NCI-H446 (cell line): ENCODE results near the gene IQCN.
A peak's percentile ranks its signal among the peaks of the same experiment; 100 is the strongest.

Source experiments
- DNase-seq, 2 experiments: peaks; one replicate each; lab custom pipeline; 2025; lab: John Stamatoyannopoulos, UW

IQCN gene

DNA sequence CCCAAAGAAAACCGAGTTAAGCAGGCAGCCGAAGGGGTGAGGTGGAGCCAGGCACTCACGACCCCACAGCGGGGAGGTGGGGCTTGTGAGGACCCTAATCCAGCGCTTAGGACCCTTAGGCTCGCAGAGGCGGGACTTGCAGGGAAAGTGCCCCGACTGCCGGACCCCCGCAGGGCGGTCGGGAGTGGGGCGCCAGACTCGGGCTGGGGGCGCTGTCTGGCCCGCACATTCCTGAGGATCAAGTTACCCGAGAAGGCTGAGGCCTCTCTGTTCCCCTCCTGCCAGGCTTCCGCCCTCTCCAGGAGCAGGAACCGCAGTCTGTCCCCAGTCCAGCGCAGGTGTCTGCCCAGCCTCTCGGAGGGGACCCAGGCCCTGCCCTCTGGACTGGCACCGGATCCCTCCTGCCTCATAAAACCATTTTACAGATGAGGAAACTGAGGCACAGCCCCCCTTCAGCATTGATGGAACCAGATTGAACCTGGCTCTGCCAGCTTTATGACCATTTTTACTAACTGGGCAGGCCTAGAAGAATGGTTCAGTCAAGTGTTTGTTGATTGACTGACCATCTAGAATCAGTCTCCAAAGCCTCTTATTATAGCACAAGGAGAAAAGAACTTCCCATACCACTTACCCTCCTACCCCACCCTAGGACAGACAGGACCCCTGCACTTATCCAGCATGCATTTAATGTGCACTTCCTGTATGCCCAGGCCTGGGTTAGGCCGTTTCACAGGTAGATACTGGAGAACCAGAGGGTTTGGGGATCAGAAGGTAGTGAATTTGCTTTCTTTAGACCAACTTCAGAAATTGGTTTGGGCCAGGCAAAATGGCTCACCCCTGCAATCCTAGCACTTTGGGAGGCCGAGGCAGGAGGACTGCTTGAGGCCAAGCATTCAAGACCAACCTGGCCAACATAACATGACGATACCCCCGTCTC is 13.9 kb upstream of the IQCN start:
- no peak for DNase-seq

DNA sequence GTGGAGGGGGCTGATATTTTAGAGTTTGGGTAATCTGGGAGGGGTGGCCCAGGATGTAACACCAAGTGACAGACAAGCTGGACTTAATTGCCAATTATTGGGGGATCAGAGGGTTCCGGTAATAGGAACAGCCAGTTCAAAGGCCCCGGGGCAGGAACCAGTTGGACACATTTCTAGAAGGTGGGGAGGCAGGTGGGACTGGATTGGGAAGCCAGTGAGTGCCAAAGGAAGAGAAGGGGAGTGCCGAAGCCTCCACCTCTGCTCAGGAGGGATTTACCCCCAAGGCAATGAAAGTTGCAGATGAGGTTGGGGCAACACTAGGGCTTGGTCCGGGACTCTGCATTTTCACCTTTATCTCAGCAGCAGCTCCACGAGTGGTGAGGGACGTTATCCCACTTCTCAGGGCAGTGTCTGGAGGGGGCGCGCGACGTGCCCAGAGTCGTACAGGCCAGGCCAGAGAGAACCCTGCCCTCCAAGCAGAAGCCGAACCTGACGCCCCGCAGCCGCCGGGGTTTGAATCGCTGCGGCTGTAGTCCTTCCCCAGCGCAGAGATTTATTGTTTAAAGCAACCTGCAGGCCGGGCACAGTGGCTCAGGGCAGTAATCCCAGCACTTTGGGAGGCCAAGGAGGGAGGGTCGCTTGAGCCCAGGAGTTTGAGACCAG is 12.9 kb upstream of the IQCN start:
- no peak for DNase-seq

DNA sequence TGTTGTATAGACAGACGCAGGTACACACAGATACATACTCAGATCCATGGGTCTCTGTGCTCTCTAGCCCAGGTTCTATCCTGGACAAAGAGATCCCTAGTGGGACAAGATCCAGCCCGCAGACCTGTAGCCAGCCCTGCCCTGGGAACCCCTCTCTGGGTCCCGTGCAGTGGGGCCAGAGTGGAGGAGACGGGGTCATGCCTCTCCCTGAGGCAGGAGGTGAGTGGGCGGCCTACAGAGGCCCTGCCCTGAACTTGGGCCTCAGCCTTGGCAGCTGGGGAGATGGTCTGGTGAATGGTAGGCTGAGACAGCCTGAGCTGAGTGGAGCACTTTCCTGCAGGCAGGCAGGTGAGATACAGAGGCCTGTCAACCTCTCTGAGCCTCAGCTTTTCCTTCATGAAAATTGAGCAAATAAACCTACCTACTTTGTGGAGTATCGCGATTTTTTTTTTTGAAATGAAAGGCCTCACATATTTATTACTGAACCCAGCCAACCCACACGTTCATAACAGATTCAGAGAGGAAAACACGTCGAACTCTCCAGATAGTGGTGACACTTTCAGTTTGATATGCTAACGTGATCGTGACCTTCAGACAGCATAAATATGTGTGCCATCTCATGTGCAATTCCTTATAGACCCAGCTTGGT is 10.6 kb upstream of the IQCN start:
- DNase-seq, result no peak

DNA sequence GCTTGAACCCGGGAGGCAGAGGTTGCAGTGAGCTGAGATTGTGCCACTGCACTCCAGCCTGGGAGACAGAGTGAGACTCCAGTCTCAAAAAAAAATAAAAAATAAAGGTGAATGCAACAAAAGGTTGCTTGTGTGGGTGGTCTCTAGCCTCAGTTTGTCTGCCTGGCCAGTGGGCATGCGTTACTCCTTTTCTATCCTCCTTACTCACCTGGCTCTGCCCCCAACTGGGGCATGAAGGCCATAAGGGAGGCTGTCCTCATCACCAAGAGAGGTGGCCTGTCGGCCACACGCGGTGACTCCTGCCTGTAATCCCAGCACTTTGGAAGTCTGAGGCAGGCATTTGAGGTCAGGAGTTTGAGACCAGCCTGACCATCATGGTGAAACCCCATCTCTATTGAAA is 9.1 kb upstream of the IQCN start:
- no peak for DNase-seq

DNA sequence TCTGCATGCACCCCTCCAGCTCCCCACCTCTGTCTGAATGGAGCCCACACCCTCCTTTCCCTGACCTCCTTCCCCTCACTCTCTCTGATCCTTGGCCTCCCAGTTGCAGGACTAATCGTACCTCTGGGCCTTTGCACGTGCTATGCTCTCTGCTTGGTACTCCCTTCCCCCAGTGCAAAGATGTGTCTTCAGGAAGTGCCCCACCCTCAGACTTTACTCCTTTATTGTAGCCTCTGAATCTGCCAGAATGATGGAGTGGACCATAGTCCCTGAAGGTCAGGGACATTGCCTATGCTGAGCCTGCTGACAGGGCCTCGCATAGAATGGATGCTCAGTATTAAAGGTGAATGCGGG is 8.5 kb upstream of the IQCN start:
- DNase-seq, result no peak

DNA sequence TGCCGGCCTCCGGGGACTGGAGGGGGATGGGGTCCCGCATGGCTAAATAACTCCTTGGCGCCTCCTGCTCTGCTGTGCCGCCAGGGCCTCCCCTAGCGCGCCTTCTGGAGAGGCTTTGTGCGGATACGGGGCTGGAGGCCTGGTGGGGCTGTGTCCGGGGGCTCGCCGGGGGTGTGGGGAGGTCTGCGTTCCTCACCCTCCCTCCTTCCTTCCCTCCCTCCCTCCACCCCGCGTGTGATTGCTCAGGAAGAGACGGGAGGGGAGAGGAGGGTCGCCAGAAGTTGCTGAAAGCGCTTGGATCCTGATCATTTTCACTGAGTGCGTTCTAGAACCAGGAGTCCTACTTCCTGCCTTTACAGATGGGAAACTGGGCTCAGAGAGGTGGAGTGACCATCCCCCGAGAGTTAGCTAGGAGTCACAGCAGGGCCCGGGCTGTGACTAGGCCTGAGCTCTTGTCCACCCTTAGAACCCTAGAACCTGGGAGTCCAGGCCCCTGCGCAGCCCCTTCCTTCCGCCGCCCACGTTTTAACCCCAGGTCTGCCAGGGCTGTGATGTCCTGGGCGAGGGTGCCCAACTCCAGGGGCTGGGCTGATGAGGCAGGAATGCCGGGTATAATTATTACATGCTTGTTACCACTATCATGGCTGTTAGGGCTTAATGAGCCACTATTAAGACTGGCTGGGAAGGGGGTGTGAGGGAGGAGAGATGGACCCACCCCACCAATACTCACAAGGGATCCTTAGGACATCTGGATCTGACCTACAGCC is 8.0 kb upstream of the IQCN start:
- no peak for DNase-seq

DNA sequence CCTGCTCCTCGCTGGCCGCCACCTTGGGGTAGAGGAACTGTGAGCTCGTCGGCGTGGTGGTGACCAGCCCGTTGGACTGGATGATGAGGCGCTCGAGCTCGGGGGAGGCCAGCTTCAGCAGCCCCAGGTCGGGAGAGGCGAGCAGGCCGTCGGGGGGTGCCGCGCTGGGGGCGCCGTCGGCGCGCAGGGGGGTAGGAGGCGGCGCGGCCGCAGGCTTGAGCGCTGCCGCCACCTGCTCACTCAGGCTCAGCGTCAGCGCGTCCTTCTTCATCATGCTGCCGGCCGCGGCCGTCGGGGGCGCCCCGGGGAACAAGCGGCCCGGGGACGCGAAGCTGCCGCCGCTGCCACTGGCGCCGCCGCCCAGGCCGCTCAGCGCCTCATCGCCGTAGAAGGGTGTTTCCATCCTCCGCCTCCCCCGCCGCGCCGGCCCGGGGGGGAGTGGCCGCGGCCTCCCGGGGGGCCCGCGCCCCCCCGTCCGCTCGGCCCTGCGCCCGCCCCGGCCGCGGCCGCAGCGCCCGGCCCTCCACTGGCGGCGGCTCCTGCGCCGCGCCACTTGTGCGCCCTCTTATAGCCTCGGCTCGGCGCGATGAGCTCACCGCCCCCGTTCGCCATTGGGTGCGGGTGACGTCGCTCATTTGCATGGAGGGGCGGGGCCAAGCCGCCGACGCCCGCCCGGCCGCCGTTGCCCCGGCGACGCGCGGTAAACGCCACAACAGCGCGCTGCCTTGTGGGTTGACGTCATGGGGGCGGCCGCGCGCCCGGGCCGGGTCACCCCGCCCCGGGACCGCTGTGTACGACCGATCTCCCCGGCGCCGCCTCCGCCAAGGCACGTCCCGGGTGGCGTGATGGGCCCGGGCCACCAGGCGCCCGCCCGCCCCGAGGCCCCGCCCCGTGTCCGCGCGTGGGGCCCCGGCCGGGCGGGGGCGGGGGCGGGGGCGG is 7.1 kb upstream of the IQCN start, which contains the start of gene JUND:
Gene JUND, minus strand, starts transcription at position 541 of the 939 bp plus-strand sequence. Its CDS starts 138 bp downstream, at position 403.
- peak; percentile 96 to 99 for DNase-seq

DNA sequence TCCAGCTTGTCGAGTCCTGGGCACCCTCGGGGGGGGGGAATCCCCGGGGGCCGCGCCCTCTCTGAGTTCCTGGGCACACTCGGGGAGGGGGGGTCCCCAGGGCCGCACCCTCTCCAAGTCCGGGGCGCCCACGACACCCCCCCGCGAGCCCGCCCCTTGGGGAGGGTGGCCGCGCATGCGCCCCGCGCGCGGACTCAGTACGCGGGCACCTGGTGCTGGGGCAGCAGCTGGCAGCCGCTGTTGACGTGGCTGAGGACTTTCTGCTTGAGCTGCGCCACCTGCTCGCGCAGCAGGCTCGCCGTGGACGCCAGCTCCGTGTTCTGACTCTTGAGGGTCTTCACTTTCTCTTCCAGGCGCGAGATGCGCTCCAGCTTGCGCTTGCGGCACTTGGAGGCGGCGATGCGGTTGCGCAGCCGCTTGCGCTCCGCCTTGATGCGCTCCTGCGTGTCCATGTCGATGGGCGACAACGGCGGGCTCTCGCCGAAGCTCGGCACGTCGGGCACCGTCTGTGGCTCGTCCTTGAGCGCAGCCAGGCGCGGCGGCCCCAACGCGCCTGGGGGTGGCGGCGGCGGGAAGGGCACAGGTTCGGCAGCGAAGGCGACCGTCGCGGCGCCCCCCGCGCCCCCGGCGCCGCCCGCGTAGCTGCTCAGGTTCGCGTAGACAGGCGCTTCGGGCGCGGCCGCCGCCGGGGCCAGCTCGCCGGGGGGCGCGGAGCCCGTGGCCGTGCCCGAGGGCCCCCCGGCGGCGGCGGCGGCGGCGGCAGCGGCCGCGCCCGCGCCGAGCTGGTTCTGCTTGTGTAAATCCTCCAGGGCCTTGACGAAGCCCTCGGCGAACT is 6.2 kb upstream of the IQCN start:
- DNase-seq, result peak; percentile 53 to 95

DNA sequence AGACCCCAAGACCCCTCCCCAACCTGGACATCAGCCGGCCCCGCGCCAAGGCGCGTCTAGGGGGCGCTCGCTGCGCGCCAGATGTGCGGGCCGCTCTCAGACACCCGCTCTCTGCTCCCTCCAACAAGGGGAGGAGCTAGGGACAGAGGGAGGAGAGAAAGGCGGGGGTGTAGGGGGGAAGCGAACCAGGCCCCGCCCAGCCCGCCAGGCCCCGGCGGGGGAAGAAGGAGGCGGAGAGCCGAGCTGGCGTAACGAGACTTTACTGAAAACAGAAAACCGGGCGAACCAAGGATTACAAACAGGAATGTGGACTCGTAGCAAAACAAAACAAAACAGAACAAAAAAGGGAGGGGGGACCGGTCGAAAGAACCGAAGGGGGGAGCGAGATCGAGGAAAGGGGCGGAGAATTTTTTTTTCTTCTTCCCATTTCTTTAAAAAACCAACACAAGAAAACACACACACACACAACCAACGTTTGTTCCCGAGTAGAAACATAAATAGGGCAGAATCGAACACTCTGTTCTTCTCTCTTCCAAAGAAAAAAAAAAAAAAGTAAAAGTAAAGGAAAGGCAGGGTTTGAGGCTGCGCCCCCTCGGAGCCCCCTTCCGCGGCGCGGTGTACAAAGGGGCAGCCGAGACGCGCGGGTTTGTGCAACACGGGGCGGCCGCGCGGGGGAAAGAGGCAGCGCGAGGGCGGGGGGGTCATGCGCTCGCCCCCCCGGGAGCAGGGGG is 5.4 kb upstream of the IQCN start:
- peak; percentile 90 to 95 for DNase-seq

DNA sequence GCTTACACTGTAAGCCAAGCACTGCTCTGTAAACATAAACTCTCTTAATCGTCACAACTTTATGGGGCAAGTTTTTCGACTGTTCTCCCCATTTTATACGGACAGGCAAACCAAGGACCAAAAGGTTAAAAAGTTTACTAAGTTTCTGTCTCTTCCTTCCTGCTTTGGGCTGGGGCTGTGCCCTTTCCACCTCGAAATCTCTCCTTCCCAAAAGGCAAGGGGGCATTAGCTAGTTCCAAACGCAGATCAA is 4.9 kb upstream of the IQCN start:
- DNase-seq, result no peak

DNA sequence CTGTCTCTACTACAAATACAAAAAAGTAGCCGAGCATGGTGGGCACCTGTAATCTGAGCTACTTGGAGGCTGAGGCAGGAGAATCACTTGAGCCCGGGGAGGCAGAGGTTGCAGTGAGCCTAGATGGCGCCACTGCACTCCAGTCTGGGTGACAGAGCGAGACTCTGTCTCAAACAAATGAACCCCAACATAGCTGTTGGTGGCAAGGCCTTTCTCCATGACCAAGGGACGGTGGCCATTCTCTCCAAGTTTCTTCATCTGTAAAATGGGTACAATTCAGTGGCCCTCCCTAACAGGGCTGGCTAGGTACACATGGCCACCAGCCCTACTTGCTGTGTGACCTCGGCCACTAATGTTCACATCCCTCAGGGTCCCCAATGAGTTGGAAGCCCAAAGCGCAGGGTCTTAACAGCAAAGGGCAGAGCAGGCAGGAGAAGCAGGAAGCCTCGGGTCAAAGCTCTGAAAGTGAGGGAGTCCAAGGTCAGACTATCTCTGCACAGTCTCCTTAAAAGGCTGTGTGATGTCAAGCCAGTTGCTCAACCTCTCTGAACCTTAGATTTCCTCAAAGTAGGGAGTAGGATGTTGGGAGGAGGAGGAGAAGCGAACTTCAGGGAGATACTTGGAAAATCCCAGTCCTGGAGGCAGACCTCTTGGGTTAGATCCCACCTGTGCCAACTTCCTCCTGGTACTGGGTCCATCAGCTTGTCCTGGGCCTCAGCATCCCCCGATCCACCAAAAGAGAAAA is 4.4 kb upstream of the IQCN start:
- DNase-seq, result no peak

DNA sequence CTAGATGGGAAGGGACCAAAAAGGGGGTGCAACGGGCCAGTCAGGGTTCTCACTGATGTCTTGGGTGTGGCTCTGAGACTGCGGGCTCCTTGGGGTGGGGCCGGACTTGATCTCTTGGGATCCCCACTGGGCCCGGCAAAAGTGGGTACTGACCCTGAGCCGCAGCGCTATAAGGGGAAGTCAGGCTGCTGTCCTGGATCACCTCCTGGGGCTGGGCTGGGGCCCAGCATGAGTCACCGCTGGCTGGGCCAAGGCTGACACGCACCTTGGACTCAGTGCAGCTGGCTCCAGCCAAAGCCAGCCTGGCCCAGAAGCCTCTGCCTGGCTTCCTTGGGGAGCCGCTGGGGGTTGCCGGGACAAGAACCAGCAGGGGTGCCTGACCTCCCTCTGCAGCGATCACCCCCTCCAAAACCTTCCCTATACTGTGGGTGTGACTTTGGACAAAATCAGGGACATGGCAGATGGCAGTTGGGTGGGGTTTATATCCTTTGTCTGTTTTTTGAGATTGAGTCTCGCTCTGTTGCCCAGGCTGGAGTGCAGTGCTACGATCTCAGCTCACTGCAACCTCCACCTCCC is 617 bp upstream of the IQCN start:
- peak; percentile 82 to 93 for DNase-seq

DNA sequence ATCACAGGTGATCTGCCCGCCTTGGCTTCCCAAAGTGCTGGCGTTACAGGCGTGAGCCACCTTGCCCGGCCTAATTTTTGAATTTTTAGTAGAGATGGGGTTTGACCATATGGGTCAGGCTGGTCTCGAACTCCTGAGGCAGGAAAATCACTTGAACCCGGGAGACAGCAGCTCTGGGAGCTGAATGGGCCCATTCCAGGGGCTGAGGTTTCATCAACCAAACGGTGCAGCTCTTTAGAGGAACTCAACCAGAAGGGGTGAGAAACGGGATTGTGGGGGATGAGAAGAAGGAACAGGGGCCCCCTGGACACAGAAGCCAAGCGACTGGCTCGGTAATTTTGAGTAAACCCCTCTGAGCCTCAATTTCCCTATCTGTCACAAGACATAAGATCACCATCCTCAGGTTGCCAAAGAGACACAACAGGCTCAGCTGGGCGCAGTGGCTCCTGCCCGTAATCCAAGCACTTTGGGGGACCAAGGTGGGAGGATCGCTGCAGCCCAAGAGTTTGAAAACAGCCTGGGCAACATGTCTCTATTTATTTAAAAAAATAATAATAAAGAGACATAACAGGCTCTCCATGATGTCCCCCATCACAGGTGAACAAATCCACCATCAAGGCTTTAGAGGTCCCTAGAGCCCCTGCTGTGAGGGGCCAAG is 562 bp downstream of the IQCN start:
- DNase-seq, result no peak

DNA sequence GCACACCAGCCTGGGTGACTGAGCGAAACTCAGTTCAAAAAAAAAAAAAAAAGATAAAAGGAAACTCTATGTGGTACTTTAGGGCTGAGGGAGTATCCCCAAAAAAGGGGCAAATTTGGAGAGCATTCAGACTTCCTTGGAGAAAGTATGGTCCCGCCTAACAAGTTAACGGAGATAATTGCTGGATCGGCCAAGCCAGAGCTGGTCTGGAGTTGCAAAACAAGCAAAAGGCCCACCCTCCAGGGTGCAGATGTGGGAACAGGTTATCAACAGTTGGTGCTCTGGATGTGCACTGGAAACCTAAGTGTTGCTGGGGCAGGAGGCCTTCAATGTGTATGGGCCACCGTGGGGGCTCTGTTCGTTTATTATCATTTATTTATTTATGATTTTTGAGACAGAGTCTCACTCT is 2.8 kb downstream of the IQCN start:
- no peak for DNase-seq

DNA sequence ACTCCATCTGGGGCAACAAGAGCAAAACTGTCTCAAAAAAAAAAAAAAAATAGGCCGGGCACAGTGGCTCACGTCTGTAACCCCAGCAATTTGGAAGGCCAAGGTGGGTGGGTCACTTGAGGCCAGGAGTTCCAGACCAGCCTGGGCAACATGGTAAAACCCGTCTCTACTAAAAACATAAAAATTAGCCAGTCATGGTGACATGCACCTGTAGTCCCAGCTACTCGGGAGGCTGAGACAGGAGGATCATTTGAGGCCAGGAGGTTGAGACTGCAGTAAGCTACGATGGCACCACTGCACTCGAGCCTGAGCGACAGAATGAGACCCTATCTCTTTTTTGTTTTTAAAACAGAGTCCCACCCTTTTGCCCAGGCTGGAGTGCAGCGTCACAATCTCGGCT is 3.9 kb downstream of the IQCN start:
- DNase-seq, result no peak

DNA sequence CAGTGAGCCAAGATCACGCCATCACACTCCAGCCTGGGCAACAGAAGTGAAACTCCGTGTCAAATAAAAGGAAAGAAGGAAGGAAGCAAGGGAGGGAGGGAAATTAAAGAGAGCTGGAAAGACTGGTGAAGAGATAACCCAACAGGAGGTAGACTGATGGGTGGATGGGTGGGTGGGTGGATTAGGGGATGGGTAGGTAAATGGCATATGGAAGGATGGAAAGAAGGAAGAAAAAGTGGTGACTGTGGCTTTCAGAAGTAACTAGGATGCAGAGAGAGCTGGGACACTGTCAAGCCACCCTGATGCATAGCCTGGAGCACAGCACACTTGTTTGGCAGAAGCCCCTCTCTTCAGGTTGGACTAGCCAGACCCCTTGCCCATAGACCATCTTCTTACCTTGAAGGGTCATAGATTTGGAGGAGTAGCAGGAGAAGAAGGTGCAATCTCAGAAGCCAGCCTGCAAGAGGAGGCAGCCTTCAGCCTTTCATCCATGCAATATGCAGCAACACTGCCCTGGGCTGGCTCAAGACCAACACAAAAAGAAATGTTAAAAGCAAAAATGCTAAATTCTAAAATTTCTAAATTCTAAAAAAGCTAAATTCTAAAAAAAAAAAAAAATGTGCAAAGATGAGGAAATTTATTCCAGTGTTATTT is 5.1 kb downstream of the IQCN start:
- DNase-seq, result no peak
